HepG2 (cell line): Measurements from ENCODE around the gene TMEM229B. TPM values are rescaled to one million over a fixed set of nuclear protein-coding genes. Genes with fewer than 3 reads are reported as not detected.

Source experiments
- ATAC-seq: fragments of 200-7000 bp; cut with Tn5 transposase; 3 replicates; pipeline ENCODE4 v1.9.1; 2020; ENCODE audit warnings: mild to moderate bottlenecking, moderate library complexity
- BruUV-seq: library from RNA; stranded (reverse); fragments of 400-500 nt; replicated peaks from 2 replicates; lab custom pipeline; 2021; lab: Mats Ljungman, UMichigan
- CTCF ChIA-PET: fragments of 300-600 bp; formaldehyde crosslinking; extraction: SDS; loops from one replicate; lab custom pipeline; 2021; ENCODE audit warnings: low total read pairs, inconsistent platforms, low intra/inter-chr PET ratio; lab: Yijun Ruan, JAX
- POLR2A ChIA-PET: fragments of 350-600 bp; sonication (Branson Sonifier 250); formaldehyde crosslinking; loops from one replicate; lab custom pipeline; 2020; ENCODE audit warnings: antibody characterized with exemption, inconsistent platforms; lab: Yijun Ruan, JAX
- DNase-seq: peaks from one replicate; pipeline ENCODE4 v3.0.0-alpha.2; 2015; ENCODE audit warnings: low spot score
- FAIRE-seq: peaks from 3 replicates; lab custom pipeline; 2011; peaks lifted over from hg19 to GRCh38; lab: Jason Lieb, UNC
- H2AFZ ChIP-seq: one replicate; pipeline ENCODE4 v1.6.1; 2011; ENCODE audit warnings: low read length, inconsistent platforms
- H3K27ac ChIP-seq: fragments of 300-600 bp; 3 replicates; pipeline ENCODE4 v1.8.0; 2011; ENCODE audit warnings: mixed run types, mild to moderate bottlenecking, mixed read lengths, low read length, inconsistent platforms; ENCODE audit not compliant: insufficient read depth; ENCODE audit errors: extremely low read length
- H3K27me3 ChIP-seq, 2 experiments: fragments of 200-600 bp in 1 of 2; 2 replicates in 1 of 2; 3 replicates in 1 of 2; pipeline versions ENCODE4 v1.6.0 to v1.8.0; 2011; ENCODE audit warnings: low read length in 2 of 2, mild to moderate bottlenecking in 2 of 2, moderate library complexity in 2 of 2, inconsistent platforms in 1 of 2; ENCODE audit not compliant: insufficient read depth in 2 of 2, control insufficient read depth in 1 of 2
- H3K36me3 ChIP-seq, 2 experiments: fragments of 200-600 bp in 1 of 2; replicated peaks in 1 of 2; 2 replicates in 1 of 2; 3 replicates in 1 of 2; pipeline versions ENCODE4 v1.5.1 to v1.8.0; 2011; ENCODE audit warnings: low read length in 2 of 2, inconsistent platforms in 1 of 2; ENCODE audit not compliant: insufficient read depth in 2 of 2, control insufficient read depth in 1 of 2
- H3K4me1 ChIP-seq: 2 replicates; pipeline ENCODE4 v1.5.1; 2012; ENCODE audit warnings: low read length, inconsistent platforms; ENCODE audit not compliant: insufficient read depth
- H3K4me2 ChIP-seq: 2 replicates; pipeline ENCODE4 v1.6.0; 2011; ENCODE audit warnings: low read depth, low read length, inconsistent platforms
- H3K4me3 ChIP-seq, 3 experiments: fragments of 200-600 bp in 1 of 3; sonication (generic), shearing (Covaris generic) in 1 of 3; replicated peaks in 1 of 3; 2 replicates each; pipeline ENCODE4 v1.5.1; 2011 to 2016; ENCODE audit warnings: low read length in 3 of 3, inconsistent platforms in 2 of 3, low read depth in 2 of 3, mild to moderate bottlenecking in 2 of 3, control low read depth in 1 of 3, mixed read lengths in 1 of 3; ENCODE audit not compliant: insufficient read depth in 1 of 3
- H3K79me2 ChIP-seq: one replicate; pipeline ENCODE4 v1.6.1; 2011; ENCODE audit warnings: low read length, inconsistent platforms; ENCODE audit not compliant: insufficient read depth
- H3K9ac ChIP-seq: 2 replicates; pipeline ENCODE4 v1.6.0; 2011; ENCODE audit warnings: mild to moderate bottlenecking, low read depth, low read length, inconsistent platforms; ENCODE audit not compliant: insufficient read depth
- H3K9me3 ChIP-seq: 2 replicates; pipeline ENCODE4 v1.5.1; 2012; ENCODE audit warnings: mild to moderate bottlenecking, low read length
- H4K20me1 ChIP-seq: 2 replicates; pipeline ENCODE4 v1.6.0; 2011; ENCODE audit warnings: inconsistent platforms, mild to moderate bottlenecking, low read length, moderate library complexity; ENCODE audit not compliant: insufficient read depth
- ARID2 ChIP-seq: sonication (generic); formaldehyde crosslinking; IDR thresholded peaks from 2 replicates; pipeline ENCODE4 v1.8.1; 2022; ENCODE audit warnings: mild to moderate bottlenecking, missing genetic modification reagents, borderline replicate concordance
- EEA1 ChIP-seq: sonication (generic); formaldehyde crosslinking; IDR thresholded peaks from 2 replicates; pipeline ENCODE4 v1.5.1; 2020; ENCODE audit warnings: mild to moderate bottlenecking, missing genetic modification reagents, borderline replicate concordance
- KLF16 ChIP-seq, 2 experiments: sonication (generic) in 1 of 2; formaldehyde crosslinking in 1 of 2; IDR thresholded peaks; 2 replicates each; pipeline versions ENCODE4 v1.6.1 to v1.8.0; 2016 to 2023; ENCODE audit warnings: missing genetic modification reagents in 2 of 2, missing compliant biosample characterization in 1 of 2
- MTA1 ChIP-seq: sonication (generic); formaldehyde crosslinking; IDR thresholded peaks from 2 replicates; pipeline ENCODE4 v1.4.0; 2020; ENCODE audit warnings: missing genetic modification reagents, mild to moderate bottlenecking, borderline replicate concordance
- PHF5A ChIP-seq: IDR thresholded peaks from one replicate; pipeline ENCODE4 v1.6.1; 2018; ENCODE audit warnings: low read depth, missing genetic modification reagents; ENCODE audit not compliant: unreplicated experiment
- SOX5 ChIP-seq: IDR thresholded peaks from 2 replicates; pipeline ENCODE4 v1.6.1; 2016; ENCODE audit warnings: borderline replicate concordance
- TAF15 ChIP-seq: fragments of 200-400 bp; formaldehyde crosslinking; IDR thresholded peaks from one replicate; pipeline ENCODE4 v1.6.1; 2018; ENCODE audit warnings: mild to moderate bottlenecking, low read depth, low read length; ENCODE audit not compliant: poor library complexity, severe bottlenecking
- TRAFD1 ChIP-seq: sonication (generic); formaldehyde crosslinking; IDR thresholded peaks from 2 replicates; pipeline ENCODE4 v1.5.1; 2020; ENCODE audit warnings: missing genetic modification reagents, mild to moderate bottlenecking, borderline replicate concordance
- ZBTB42 ChIP-seq: sonication (generic); formaldehyde crosslinking; IDR thresholded peaks from 2 replicates; pipeline ENCODE4 v1.5.0; 2020; ENCODE audit warnings: mild to moderate bottlenecking, missing genetic modification reagents
- ZNF234 ChIP-seq: sonication (generic); formaldehyde crosslinking; conservative IDR thresholded peaks from 2 replicates; pipeline ENCODE4 v1.5.1; 2020; ENCODE audit warnings: mild to moderate bottlenecking, missing genetic modification reagents
- ZNF430 ChIP-seq: sonication (generic); formaldehyde crosslinking; IDR thresholded peaks from 2 replicates; pipeline ENCODE4 v1.9.0; 2021; ENCODE audit warnings: mild to moderate bottlenecking, missing genetic modification reagents
- ZNF546 ChIP-seq: sonication (generic); formaldehyde crosslinking; conservative IDR thresholded peaks from 2 replicates; pipeline ENCODE4 v1.8.1; 2023; ENCODE audit warnings: mild to moderate bottlenecking, missing genetic modification reagents
- ZNF550 ChIP-seq: sonication (generic); formaldehyde crosslinking; IDR thresholded peaks from 2 replicates; pipeline ENCODE4 v1.4.0; 2020; ENCODE audit warnings: mild to moderate bottlenecking, missing genetic modification reagents, borderline replicate concordance
- ZSCAN30 ChIP-seq: sonication (generic); formaldehyde crosslinking; IDR thresholded peaks from 2 replicates; pipeline ENCODE4 v1.5.0; 2020; ENCODE audit warnings: mild to moderate bottlenecking, missing genetic modification reagents
- WGBS: methylation state at CpG from one replicate; pipeline ENCODE4 v1.1.6; 2017; ENCODE audit warnings: low lambda C conversion rate; 5-methylcytosine and 5-hydroxymethylcytosine counted together
- in situ Hi-C: cut with HindIII; loops from 2 replicates; pipeline ENCODE4 v1.10.0; 2017; ENCODE audit warnings: low pct_unique_long_range_greater_than_20kb; ENCODE audit not compliant: extremely low pct_ligation_motif_present
- intact Hi-C: fragments of 100-400 bp; cut with micrococcal nuclease; formaldehyde crosslinking; loops from one replicate; pipeline ENCODE4 v1.10.0; 2022; ENCODE audit not compliant: unreplicated experiment
- polyA plus RNA-seq, 8 experiments: library from polyadenylated mRNA; depleted of rRNA in 3 of 8; stranded (reverse) in 7 of 8; unstranded in 1 of 8; fragments of >200 nt; fragmentation: Illumina TruSeq in 4 of 8; extraction: Trizol in 4 of 8; gene quantifications; 2 replicates each; pipeline versions ENCODE4 v1.2.1 to v1.2.3, GENCODE V29; 2011 to 2016; ENCODE audit warnings: low read depth in 4 of 8, missing spikeins in 1 of 8, mixed read lengths in 1 of 8; ENCODE audit not compliant: insufficient read depth in 1 of 8
- total RNA-seq, 5 experiments: library from RNA; depleted of rRNA; stranded (reverse); fragments of >200 nt; fragmentation: Illumina TruSeq; extraction: Trizol; gene quantifications; 2 replicates each; pipeline ENCODE4 v1.2.3, GENCODE V29; 2016; ENCODE audit warnings: low read depth in 1 of 5

TMEM229B gene
- total and polyA plus RNA-seq, 2 of the 13 experiments (the other 11 are each of a cell fraction or from before 2014, with no cell fraction given), result 0.69 to 1.1 TPM

GRCh38 chr14:67464377-67464776, 24.1 kb downstream of the TMEM229B start:
- ChIA-PET CTCF (no interaction called here), POLR2A (no interaction called here)
- Histone ChIP-seq H3K4me2 (no peak overlapping the region), H3K9ac (no peak overlapping the region), H2AFZ (no peak overlapping the region), H3K4me3 (no peak overlapping the region), H3K36me3 (no peaks in the 10 kb centered on the region), H3K27me3 (peaks cover 1 to 24% of the 10 kb centered on the region in 2 experiments; a peak in 3 of 5 replicates), H3K4me1 (peaks cover 13% of the 10 kb centered on the region), H3K79me2 (no peaks in the 10 kb centered on the region), H3K27ac (no peak overlapping the region), H3K9me3 (no peaks in the 10 kb centered on the region), H4K20me1 (no peaks in the 10 kb centered on the region)
- TF ChIP-seq ZNF546 (CRISPR knock-in tag), result no peak
- TF ChIP-seq MTA1 (CRISPR knock-in tag), result no peak
- TF ChIP-seq KLF16 (CRISPR knock-in tag; IDR thresholded peaks at IDR 0.05), result no peak
- no peak for TF ChIP-seq SOX5
- TF ChIP-seq TRAFD1 (CRISPR knock-in tag), result no peak
- no peak for TF ChIP-seq PHF5A (CRISPR knock-in tag)
- FAIRE-seq (no peak), ATAC-seq (no peak), DNase-seq (no peak)
- in situ Hi-C loops (no loop called here), intact Hi-C loops (no loop called here)
- 9% methylated on average over 6 of the region's 6 CpGs for WGBS
- no TSS peak for BruUV-seq

DNA sequence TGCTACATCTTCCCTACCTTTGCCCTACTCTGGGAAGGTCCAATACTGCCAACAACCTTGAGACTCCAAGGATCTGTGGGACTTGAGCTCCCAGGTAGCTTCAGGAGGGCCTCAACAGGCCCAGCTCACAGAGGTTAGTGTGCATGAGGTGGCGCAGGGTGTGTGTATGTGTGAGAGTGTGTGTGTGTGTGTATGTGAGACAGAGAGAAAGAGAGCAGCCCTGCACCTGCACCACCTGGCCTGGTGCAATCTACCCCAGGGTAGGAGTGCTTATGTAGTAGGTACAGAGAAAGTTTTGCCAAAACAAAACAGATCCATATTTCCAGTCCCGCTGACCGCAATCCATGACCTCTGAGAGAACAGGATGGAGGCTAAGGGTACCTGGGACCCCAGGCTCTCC, 24.6 kb downstream of the TMEM229B start:
- POLR2A ChIA-PET, result no interaction called here
- BruUV-seq, result no TSS peak
- no peak overlapping the region for H3K4me2 ChIP-seq
- no peaks in the 10 kb centered on the region for H3K9me3 ChIP-seq
- in situ Hi-C loops, result no loop called here
- ATAC-seq (no peak), DNase-seq (no peak), FAIRE-seq (no peak)
- intact Hi-C loops, result no loop called here
- H3K4me1 ChIP-seq, result peaks cover 13% of the 10 kb centered on the region
- H3K27ac ChIP-seq, result no peak overlapping the region
- no peak overlapping the region for H3K4me3 ChIP-seq
- no peaks in the 10 kb centered on the region for H4K20me1 ChIP-seq
- peaks cover 1 to 22% of the 10 kb centered on the region in 2 experiments; a peak in 3 of 5 replicates for H3K27me3 ChIP-seq
- H3K9ac ChIP-seq, result no peak overlapping the region
- H3K79me2 ChIP-seq, result no peaks in the 10 kb centered on the region
- CTCF ChIA-PET, result no interaction called here
- 48% methylated on average over 3 of the region's 3 CpGs for WGBS
- no peak overlapping the region for H2AFZ ChIP-seq
- no peaks in the 10 kb centered on the region for H3K36me3 ChIP-seq
- TF ChIP-seq ZNF430 (CRISPR knock-in tag) (no peak), ARID2 (CRISPR knock-in tag) (no peak), TAF15 (no peak), EEA1 (CRISPR knock-in tag) (no peak), ZSCAN30 (CRISPR knock-in tag) (no peak), ZNF550 (CRISPR knock-in tag) (no peak), ZBTB42 (CRISPR knock-in tag) (no peak), ZNF234 (CRISPR knock-in tag) (no peak)
